Measurements from ENCODE around the gene ZNF175.

Gene ZNF175

DNA sequence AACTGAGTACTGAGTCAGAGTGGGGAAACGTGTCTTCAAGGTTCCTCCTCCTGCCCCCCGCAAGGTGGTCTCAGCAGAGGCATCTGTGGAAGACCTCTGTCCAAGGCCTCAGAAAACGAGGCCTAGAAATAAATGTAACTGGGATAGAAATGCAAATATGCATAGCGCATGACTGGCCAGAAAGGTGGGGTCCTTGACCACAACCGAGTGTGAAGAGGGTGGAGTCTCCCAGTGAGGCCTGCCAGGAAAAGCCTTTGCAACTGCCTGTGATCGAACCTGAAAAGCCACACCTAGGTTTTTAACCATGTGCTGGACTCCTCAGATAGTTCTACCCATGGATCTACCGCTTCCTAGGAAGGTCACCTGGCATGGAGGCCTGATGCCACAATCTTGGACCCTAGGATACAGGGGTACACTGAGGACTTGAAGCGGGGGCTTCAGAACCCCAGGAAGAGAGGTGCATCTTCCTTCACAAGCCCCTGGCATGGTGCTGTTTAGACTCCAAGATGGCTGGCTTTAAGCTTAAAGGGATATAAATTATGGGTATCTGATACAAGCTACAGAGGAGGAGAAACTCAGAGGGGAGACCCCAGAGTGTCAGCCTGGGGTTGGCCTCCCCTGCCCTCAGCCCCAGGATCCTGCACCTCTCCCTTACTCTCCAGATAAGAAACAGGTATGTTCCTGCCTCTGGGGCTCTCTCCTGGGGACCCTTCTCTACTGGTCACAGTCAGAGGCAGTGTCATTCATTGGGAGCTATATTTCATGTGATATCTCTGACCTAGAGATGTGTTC lies 21.4 kb upstream of the ZNF175 start:
- H3K27me3 ChIP-seq (replicated peaks; ENCODE audit: control insufficient read depth, insufficient read depth, low read length, poor library complexity, severe bottlenecking) = no peaks in the 10 kb centered on the region
- H3K9me3 ChIP-seq (ENCODE audit: control insufficient read depth, low read length) = no peaks in the 10 kb centered on the region
- no peaks in the 10 kb centered on the region for H3K36me3 ChIP-seq (ENCODE audit: control insufficient read depth, insufficient read depth, low read length)
- no peak overlapping the region for H3K4me3 ChIP-seq (ENCODE audit: insufficient read depth, low read depth, low read length, poor library complexity, severe bottlenecking)
- H3K27ac ChIP-seq (ENCODE audit: insufficient read depth, low read length, poor library complexity, severe bottlenecking) = no peak overlapping the region
- H3K4me1 ChIP-seq (ENCODE audit: control insufficient read depth, insufficient read depth, low read length, poor library complexity, severe bottlenecking) = no peaks in the 10 kb centered on the region
- DNase-seq = no peak

GRCh38 chr19:51550848-51551672 lies 20.0 kb upstream of the ZNF175 start:
- Histone ChIP-seq H3K27ac (ENCODE audit: insufficient read depth, low read length, poor library complexity, severe bottlenecking) (no peak overlapping the region), H3K9me3 (ENCODE audit: control insufficient read depth, low read length) (no peaks in the 10 kb centered on the region), H3K4me1 (ENCODE audit: control insufficient read depth, insufficient read depth, low read length, poor library complexity, severe bottlenecking) (no peaks in the 10 kb centered on the region), H3K4me3 (ENCODE audit: insufficient read depth, low read depth, low read length, poor library complexity, severe bottlenecking) (no peak overlapping the region), H3K36me3 (ENCODE audit: control insufficient read depth, insufficient read depth, low read length) (no peaks in the 10 kb centered on the region), H3K27me3 (replicated peaks; ENCODE audit: control insufficient read depth, insufficient read depth, low read length, poor library complexity, severe bottlenecking) (no peaks in the 10 kb centered on the region)
- DNase-seq = no peak

DNA sequence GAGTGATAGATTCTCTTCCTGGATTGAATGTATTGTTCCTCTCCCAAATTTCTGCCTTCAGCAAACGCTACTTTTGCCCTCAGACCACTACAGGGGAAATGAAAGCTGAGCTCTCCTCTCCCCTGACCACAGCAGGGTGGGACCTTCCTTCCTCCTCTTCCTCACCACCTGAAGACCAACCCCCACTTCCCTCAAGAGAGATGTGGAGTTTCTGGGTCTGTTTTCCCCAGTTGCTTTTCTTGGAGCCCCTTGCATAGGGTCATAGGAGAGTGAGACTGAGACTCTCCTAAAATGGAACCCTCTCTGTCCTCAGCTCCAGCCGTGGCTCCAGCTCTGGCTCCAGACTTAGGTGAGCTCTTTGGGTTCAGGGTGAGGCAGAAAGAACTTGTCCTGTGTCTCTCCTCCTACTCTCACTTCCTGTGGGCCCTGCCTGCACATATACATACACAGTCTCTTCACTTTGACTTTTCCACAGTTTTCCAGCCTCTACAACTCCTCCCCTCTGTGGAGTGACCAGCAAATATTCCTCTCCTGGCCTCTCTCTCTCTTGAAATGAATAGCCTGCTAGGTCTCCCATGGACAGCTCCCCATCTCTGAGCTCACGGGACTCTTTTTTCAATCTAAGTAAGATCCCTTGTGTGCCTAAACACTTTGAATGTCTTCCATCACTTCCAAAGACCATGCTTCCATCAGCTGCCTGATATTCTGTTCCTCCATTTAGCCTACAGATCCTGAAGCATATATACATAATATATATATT lies 19.2 kb upstream of the ZNF175 start:
- Histone ChIP-seq H3K4me3 (ENCODE audit: insufficient read depth, low read depth, low read length, poor library complexity, severe bottlenecking) (no peak overlapping the region), H3K27ac (ENCODE audit: insufficient read depth, low read length, poor library complexity, severe bottlenecking) (no peak overlapping the region), H3K36me3 (ENCODE audit: control insufficient read depth, insufficient read depth, low read length) (no peaks in the 10 kb centered on the region), H3K4me1 (ENCODE audit: control insufficient read depth, insufficient read depth, low read length, poor library complexity, severe bottlenecking) (no peaks in the 10 kb centered on the region), H3K27me3 (replicated peaks; ENCODE audit: control insufficient read depth, insufficient read depth, low read length, poor library complexity, severe bottlenecking) (no peaks in the 10 kb centered on the region), H3K9me3 (ENCODE audit: control insufficient read depth, low read length) (no peaks in the 10 kb centered on the region)
- DNase-seq = no peak

DNA sequence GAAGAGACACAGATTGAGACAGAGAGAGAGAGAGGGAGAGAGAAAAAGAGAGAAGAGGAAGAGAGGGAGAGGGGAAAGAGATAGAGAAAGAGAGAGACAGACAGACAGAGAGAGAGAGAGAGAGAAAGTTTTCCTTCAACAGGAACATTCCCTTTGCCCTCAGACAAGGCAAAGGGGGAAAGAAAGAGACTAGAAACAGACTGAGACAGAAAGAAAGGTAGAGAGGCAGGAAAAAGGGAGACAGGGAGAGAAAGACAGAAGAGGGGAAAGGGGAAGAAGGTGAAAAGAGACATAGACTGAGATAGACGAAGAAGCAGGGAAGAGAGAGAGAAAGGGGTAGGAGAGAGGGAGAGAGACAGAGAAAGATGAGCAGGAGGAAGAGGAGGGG lies 18.5 kb upstream of the ZNF175 start:
- H3K9me3 ChIP-seq (ENCODE audit: control insufficient read depth, low read length) = no peaks in the 10 kb centered on the region
- H3K27me3 ChIP-seq (replicated peaks; ENCODE audit: control insufficient read depth, insufficient read depth, low read length, poor library complexity, severe bottlenecking) = no peaks in the 10 kb centered on the region
- H3K4me1 ChIP-seq (ENCODE audit: control insufficient read depth, insufficient read depth, low read length, poor library complexity, severe bottlenecking) = no peaks in the 10 kb centered on the region
- no peak overlapping the region for H3K27ac ChIP-seq (ENCODE audit: insufficient read depth, low read length, poor library complexity, severe bottlenecking)
- no peak overlapping the region for H3K4me3 ChIP-seq (ENCODE audit: insufficient read depth, low read depth, low read length, poor library complexity, severe bottlenecking)
- no peak for DNase-seq
- no peaks in the 10 kb centered on the region for H3K36me3 ChIP-seq (ENCODE audit: control insufficient read depth, insufficient read depth, low read length)

GRCh38 chr19:51552996-51553725 lies 17.9 kb upstream of the ZNF175 start:
- no peak overlapping the region for H3K4me3 ChIP-seq (ENCODE audit: insufficient read depth, low read depth, low read length, poor library complexity, severe bottlenecking)
- no peaks in the 10 kb centered on the region for H3K9me3 ChIP-seq (ENCODE audit: control insufficient read depth, low read length)
- H3K36me3 ChIP-seq (ENCODE audit: control insufficient read depth, insufficient read depth, low read length) = no peaks in the 10 kb centered on the region
- H3K27me3 ChIP-seq (replicated peaks; ENCODE audit: control insufficient read depth, insufficient read depth, low read length, poor library complexity, severe bottlenecking) = no peaks in the 10 kb centered on the region
- no peak overlapping the region for H3K27ac ChIP-seq (ENCODE audit: insufficient read depth, low read length, poor library complexity, severe bottlenecking)
- no peaks in the 10 kb centered on the region for H3K4me1 ChIP-seq (ENCODE audit: control insufficient read depth, insufficient read depth, low read length, poor library complexity, severe bottlenecking)
- no peak for DNase-seq

GRCh38 chr19:51559240-51559639 lies 11.8 kb upstream of the ZNF175 start:
- DNase-seq = no peak
- no peak overlapping the region for H3K4me3 ChIP-seq (ENCODE audit: insufficient read depth, low read depth, low read length, poor library complexity, severe bottlenecking)
- H3K4me1 ChIP-seq (ENCODE audit: control insufficient read depth, insufficient read depth, low read length, poor library complexity, severe bottlenecking) = no peaks in the 10 kb centered on the region
- no peaks in the 10 kb centered on the region for H3K36me3 ChIP-seq (ENCODE audit: control insufficient read depth, insufficient read depth, low read length)
- H3K27ac ChIP-seq (ENCODE audit: insufficient read depth, low read length, poor library complexity, severe bottlenecking) = no peak overlapping the region
- H3K9me3 ChIP-seq (ENCODE audit: control insufficient read depth, low read length) = no peaks in the 10 kb centered on the region
- H3K27me3 ChIP-seq (replicated peaks; ENCODE audit: control insufficient read depth, insufficient read depth, low read length, poor library complexity, severe bottlenecking) = peaks cover 7% of the 10 kb centered on the region

GRCh38 chr19:51560339-51560738 lies 10.7 kb upstream of the ZNF175 start:
- no peaks in the 10 kb centered on the region for H3K4me1 ChIP-seq (ENCODE audit: control insufficient read depth, insufficient read depth, low read length, poor library complexity, severe bottlenecking)
- no peak overlapping the region for H3K4me3 ChIP-seq (ENCODE audit: insufficient read depth, low read depth, low read length, poor library complexity, severe bottlenecking)

DNA sequence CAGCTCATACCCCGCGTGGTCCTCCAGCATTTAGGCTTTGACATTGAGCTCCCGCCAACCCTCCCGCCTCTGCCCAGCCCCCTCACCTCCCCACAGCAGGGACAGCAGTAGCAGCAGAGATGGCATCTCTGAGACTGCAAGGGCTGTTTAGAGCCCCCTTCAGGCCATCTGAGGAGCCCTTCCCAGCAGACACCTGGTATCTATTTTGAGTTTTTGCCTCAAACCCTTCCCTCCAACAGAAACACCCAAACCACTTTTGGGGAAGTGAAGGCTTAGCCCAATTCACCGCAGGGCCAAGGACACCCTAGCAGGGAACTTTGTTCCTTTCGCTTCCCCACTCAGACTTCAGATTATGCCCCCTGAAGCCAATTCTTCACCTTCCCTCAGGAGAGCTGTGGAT lies 6.3 kb upstream of the ZNF175 start:
- Histone ChIP-seq H3K27me3 (replicated peaks; ENCODE audit: control insufficient read depth, insufficient read depth, low read length, poor library complexity, severe bottlenecking) (peaks cover 18% of the 10 kb centered on the region), H3K4me3 (ENCODE audit: insufficient read depth, low read depth, low read length, poor library complexity, severe bottlenecking) (no peak overlapping the region), H3K4me1 (ENCODE audit: control insufficient read depth, insufficient read depth, low read length, poor library complexity, severe bottlenecking) (no peaks in the 10 kb centered on the region), H3K27ac (ENCODE audit: insufficient read depth, low read length, poor library complexity, severe bottlenecking) (no peak overlapping the region), H3K9me3 (ENCODE audit: control insufficient read depth, low read length) (no peaks in the 10 kb centered on the region), H3K36me3 (ENCODE audit: control insufficient read depth, insufficient read depth, low read length) (no peaks in the 10 kb centered on the region)
- no peak for DNase-seq

More at GRCh38 chr19:51560339-51560738, 10.7 kb upstream of the ZNF175 start:
- no peaks in the 10 kb centered on the region for H3K36me3 ChIP-seq (ENCODE audit: control insufficient read depth, insufficient read depth, low read length)
- H3K27ac ChIP-seq (ENCODE audit: insufficient read depth, low read length, poor library complexity, severe bottlenecking) = no peak overlapping the region
- DNase-seq = no peak
- no peaks in the 10 kb centered on the region for H3K9me3 ChIP-seq (ENCODE audit: control insufficient read depth, low read length)
- peaks cover 13% of the 10 kb centered on the region for H3K27me3 ChIP-seq (replicated peaks; ENCODE audit: control insufficient read depth, insufficient read depth, low read length, poor library complexity, severe bottlenecking)

- Histone ChIP-seq H3K27ac (ENCODE audit: insufficient read depth, low read length, poor library complexity, severe bottlenecking) (no peak overlapping the region), H3K4me1 (ENCODE audit: control insufficient read depth, insufficient read depth, low read length, poor library complexity, severe bottlenecking) (no peaks in the 10 kb centered on the region), H3K9me3 (ENCODE audit: control insufficient read depth, low read length) (no peaks in the 10 kb centered on the region), H3K4me3 (ENCODE audit: insufficient read depth, low read depth, low read length, poor library complexity, severe bottlenecking) (no peak overlapping the region), H3K36me3 (ENCODE audit: control insufficient read depth, insufficient read depth, low read length) (no peaks in the 10 kb centered on the region), H3K27me3 (replicated peaks; ENCODE audit: control insufficient read depth, insufficient read depth, low read length, poor library complexity, severe bottlenecking) (peaks cover 18% of the 10 kb centered on the region)
- DNase-seq = no peak
Measured at GRCh38 chr19:51565583-51565982, 5.5 kb upstream of the ZNF175 start.
